ENCODE measurements around the gene CYFIP1. TPM values are rescaled to one million over a fixed set of nuclear protein-coding genes. Genes with fewer than 3 reads are reported as not detected.

The CYFIP1 gene
- total RNA-seq, 4 donors from 2014 or later: 81.2 to 131 (median 114) TPM

DNA sequence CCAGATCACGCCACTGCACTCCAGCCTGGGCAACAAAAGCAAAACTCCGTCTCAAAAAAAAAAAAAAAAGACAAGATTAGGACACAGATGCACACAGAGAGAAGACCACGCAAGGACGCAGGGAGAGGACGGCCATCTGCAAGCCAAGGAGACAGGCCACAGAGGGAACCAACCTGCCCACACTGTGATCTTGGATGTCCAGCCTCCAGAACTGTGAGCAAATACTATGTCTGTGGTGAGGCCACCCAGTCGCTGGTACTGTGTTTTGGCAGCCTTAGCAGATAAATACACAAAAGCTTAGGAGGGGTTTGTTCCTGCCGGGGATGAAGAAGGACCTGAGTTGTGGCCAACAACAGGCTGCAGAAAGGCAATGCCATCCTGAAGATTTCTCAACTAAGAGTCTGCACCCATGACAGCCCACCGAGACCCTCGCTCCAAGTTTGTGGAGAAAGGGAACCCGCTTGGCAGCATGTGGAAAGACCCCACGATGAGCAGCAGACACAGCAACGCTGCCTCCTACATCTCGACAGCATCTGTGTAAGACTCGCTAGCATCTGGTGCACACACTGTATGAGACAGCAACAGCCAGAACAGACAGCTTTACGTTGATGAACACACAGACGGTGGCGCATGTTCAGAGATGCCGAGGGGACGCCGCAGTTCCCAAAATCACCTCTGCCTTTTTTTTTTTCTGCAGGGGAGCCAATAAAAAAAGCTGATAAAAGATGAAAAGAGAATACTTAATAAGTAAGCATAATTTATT, 13.7 kb downstream of the CYFIP1 start:
- TF ChIP-seq, protein P1, sequence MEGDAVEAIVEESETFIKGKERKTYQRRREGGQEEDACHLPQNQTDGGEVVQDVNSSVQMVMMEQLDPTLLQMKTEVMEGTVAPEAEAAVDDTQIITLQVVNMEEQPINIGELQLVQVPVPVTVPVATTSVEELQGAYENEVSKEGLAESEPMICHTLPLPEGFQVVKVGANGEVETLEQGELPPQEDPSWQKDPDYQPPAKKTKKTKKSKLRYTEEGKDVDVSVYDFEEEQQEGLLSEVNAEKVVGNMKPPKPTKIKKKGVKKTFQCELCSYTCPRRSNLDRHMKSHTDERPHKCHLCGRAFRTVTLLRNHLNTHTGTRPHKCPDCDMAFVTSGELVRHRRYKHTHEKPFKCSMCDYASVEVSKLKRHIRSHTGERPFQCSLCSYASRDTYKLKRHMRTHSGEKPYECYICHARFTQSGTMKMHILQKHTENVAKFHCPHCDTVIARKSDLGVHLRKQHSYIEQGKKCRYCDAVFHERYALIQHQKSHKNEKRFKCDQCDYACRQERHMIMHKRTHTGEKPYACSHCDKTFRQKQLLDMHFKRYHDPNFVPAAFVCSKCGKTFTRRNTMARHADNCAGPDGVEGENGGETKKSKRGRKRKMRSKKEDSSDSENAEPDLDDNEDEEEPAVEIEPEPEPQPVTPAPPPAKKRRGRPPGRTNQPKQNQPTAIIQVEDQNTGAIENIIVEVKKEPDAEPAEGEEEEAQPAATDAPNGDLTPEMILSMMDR (IDR thresholded peaks at IDR 0.05; ENCODE audit: low read depth): no peak

DNA sequence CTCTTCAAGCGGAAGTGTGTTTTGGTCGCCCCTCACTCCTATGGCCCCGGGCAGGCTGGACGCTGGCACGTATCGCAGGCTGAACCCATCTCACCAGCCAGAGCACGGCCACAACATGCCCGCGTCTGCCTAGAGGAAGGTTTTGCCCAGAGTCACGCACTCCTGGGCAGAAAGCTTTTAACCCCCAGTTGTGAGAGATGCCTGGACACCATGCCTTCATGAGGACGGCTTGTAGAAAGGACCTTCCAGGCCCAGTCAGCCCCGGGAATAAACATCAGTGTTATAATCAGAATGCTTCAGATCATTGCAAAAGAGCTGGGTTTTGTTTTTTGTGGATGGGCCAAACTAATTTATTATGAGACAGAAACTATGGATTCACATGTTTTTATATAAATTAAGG, 16.5 kb downstream of the CYFIP1 start:
- TF ChIP-seq, protein P1 (IDR thresholded peaks at IDR 0.05; ENCODE audit: low read depth): no peak

DNA sequence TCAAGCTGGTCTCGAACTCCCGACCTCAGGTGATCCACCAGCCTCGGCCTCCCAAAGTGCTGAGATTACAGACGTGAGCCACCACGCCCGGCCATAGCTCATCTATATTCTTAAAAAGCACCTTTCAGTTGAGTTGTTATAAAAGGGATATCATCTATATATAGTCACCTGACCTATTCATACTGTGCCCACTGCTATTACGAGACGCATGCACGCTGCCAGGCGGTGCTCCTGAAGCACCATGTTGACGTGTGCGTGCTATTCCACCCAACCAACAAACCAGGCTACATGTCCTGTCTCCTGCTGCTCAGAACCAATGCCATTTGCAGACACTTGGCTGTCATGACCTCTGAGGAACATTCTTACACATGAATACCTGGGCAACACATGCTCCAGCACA, 17.6 kb downstream of the CYFIP1 start:
- TF ChIP-seq, protein P1 (IDR thresholded peaks at IDR 0.05; ENCODE audit: low read depth): no peak

DNA sequence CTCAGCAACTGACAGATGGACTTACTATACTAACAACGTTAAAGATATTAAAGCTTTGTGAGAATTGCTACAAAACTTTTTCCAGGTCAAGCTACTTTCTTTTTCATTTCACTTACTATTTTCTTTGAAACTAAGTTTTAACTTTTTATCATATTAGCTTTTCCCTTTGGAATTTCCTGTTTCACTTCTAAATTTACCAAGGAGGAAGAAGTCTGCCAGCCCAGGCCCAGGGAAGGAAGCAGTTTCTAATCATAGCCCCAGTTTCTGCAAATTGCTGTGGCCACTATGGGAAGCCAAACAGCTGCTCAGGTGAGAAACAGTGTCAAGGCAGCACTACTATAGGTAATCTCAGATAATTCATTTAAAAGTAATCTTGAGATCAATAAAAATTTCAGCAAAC, 18.4 kb downstream of the CYFIP1 start:
- TF ChIP-seq, protein P1 (IDR thresholded peaks at IDR 0.05; ENCODE audit: low read depth): no peak

DNA sequence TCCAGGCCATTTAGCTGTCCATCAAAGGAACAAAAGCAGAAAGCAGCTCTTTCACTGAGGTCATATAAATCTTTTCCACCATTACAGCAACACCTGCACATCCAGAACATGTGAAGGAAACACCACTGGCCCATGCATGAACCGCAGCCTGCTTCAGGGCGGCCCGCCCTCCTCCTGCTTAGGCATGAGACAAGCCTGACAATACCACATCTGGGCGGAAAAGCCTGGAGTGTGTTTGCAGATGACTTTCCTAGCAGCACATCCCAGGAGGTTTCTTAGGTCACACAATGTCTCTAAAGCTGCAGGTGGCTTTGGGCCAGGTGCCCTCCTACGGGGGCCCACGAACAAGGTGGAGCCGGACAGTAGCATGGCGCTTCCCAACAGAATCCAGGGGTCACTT, 19.6 kb downstream of the CYFIP1 start:
- TF ChIP-seq, protein P1 (IDR thresholded peaks at IDR 0.05; ENCODE audit: low read depth): no peak

DNA sequence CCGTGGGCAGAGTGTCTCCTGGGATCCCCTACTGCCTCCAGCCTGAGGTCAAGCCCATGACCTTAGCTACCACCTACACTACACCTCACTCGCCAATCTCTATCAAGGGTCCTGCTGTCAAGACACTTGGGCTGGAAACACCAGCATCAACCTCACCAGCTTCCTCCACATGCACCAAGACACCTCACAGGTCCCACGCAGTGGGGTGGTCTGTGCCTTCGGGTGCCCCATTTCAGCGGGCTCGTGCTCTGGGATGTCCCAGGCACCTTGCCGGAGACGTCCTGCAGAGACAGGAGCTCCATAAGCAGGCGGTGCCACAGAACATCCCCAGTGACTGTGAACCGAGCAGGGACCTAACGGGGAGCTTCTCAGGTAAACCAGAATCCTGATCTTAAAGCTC, 20.0 kb downstream of the CYFIP1 start:
- TF ChIP-seq, protein P1 (IDR thresholded peaks at IDR 0.05; ENCODE audit: low read depth): no peak

DNA sequence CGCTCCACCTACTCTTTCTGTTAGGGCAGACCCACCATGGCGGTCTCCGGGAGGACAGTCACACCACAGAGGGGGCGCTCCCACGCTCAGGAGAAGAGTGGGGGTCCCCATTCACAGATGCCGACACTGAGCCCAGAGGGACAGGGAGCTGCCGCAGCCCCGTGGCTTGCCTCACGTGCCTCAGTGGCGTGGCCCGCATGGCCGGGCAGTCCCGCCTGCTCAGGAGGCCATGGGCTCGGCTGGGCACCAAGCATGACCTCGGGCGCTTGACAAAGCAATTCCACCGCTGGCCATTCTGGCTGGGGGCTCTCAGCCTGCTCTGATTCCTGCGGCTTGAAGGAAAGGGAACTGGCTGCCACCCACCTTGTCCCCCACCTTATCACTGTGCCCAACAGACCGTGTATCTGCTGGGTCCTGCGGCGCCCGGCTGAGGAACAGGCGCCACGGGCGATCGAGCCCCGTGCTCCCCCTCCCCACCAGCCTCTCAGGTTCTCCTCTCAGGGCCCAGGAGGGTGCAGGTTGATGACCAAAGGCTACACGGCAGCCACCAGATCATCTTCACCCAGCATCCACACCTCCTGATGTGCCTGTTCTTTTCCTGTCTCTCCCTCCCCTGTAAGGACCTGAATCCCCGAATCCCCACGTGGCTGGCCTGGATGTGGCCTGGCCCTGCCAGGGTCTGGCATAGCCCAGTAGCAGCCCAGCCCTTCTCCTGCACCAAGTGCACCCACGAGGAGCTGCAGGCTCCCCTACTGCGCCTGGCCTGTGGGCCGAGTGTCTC, 20.7 kb downstream of the CYFIP1 start:
- TF ChIP-seq, protein P1 (IDR thresholded peaks at IDR 0.05; ENCODE audit: low read depth): no peak

Data from subcutaneous adipose tissue (tissue), 4 donors.